Cerebellar cortex (tissue), 1 donor: ENCODE measurements around the gene CEACAM7.
"Not testable (repeated sequence)": the region's sequence is repeated elsewhere in the genome, so short reads cannot be mapped to it uniquely, and the experiment has no call there.

ENCODE experiments used
- DNase-seq: peaks from one replicate; pipeline ENCODE4 v3.0.0-alpha.2; 2015; ENCODE audit warnings: low spot score

Gene CEACAM7

DNA sequence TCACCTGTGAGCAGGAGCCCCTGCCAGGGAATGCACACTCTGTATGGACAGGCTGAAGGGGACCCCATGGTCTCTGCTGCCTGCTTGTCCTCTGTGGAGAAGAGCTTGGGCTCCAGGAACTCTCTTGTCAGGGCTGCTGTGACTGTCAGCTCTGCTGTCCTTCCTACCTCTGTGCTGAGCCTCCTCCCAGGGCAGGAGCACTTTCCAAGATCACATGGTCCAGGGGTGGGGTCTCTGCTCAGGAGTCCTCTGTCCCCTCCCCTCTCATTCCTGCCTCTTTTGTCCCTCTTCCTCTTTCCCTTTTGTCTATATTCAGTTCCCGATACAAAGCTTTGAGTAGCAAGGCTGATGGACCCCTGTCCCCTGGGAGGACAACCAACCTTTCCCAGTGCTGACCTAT, at the start of gene CEACAM7:
Gene CEACAM7 (minus strand): TSS at position 173 of the 400 bp plus-strand sequence. CDS start 105 bp downstream, at position 68.
- no peak for DNase-seq

GRCh38 chr19:41735071-41735600, 47.1 kb upstream of the CEACAM7 start:
- no peak for DNase-seq

- no peak for DNase-seq
Measured at GRCh38 chr19:41734585-41734984, 46.5 kb upstream of the CEACAM7 start.

DNA sequence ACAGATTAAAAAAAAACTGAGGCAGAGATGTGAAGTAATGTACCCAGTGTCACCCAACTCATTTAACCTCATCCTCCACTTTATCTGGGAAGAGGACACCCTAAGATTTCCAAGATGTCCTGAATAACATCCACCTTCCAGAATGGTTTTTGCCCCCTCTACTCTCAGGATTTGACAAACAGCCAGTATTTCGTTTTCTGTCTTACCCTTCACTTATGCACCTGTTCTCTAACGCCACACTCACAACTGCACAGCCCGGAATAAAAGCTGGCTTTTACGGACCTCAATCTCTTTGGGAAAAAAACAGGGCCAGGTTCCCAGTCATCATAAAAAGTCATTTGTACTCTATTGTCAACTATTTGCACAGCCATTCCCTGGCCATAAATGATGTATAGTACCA, 46.1 kb upstream of the CEACAM7 start:
- no peak for DNase-seq

GRCh38 chr19:41726493-41726892, 38.4 kb upstream of the CEACAM7 start:
- DNase-seq: no peak

DNA sequence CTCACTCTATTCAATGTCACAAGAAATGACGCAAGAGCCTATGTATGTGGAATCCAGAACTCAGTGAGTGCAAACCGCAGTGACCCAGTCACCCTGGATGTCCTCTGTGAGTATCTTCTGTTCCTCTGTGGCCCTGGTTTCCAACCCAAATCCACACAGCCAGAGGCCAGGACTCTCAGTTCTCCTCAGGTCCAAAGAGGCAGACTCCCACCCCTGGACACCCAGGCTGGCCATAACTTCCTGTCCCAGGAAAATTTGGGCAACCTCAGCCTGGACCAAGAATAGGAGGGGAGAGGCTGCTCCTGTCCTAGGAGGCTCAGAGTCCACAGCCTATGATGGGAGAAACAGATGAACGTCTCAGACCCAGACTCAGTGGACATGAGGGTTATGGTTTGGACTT, 32.0 kb upstream of the CEACAM7 start:
- no peak for DNase-seq

GRCh38 chr19:41718761-41719160, 30.7 kb upstream of the CEACAM7 start:
- no peak for DNase-seq

DNA sequence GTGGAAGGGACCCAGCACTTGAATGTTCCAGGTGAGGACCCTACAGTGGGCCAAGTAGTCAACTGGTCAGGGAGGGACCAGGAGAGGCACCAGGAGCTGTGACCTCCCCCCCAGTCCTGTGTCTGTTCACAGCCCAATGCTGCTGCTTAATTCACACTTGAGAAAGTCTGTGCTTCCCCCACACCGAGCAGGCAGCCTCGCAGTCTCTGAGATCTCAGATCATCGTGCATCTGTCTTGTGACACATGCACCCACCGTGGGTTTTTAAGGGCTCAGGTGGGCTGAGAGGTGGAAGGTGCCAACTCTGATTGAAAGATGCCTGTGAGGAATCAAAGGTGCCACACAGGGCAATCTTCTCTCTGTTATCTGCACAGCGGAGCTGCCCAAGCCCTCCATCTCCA, 26.5 kb upstream of the CEACAM7 start:
- no peak for DNase-seq

GRCh38 chr19:41711376-41712261, 23.5 kb upstream of the CEACAM7 start:
- peak; percentile 84 for DNase-seq

DNA sequence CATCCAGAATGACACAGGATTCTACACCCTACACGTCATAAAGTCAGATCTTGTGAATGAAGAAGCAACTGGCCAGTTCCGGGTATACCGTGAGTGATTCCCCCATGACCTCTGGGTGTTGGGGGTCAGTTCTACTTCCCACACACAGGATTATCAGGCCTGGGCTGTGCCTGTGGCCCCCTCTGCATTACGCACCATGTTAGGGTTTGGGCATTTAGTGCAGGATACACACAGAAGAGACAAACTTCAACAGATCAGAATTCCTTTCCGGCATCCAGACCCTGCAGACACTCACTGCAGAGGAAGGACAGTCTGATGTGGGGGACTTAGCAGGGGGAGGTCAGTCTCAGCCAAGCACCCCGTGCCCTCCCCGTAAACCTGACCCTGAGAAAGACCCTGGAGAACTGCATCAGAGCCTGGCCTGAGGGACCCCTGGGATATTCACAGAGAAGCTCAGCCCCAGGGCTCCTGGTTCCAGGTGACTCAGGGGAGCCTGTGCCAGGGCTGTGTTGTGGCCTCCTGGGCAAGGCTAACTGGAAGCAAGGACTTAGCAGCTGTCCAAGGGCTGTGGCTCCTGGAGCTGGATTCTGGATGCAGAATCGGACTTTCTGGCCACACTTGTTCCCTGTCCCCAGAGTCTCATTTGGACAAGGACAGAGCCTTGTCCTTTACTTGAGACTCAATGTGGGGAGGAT, 22.0 kb upstream of the CEACAM7 start:
- no peak for DNase-seq

DNA sequence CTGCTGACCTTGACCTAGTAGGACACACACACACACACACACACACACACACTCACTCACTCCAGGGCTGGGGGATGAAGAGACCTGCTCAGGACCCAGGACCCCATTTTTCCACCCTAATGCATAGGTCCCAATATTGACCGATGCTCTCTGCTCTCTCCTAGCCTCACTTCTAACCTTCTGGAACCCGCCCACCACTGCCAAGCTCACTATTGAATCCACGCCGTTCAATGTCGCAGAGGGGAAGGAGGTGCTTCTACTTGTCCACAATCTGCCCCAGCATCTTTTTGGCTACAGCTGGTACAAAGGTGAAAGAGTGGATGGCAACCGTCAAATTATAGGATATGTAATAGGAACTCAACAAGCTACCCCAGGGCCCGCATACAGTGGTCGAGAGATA, 21.4 kb upstream of the CEACAM7 start:
- not testable (repeated sequence) for DNase-seq

- DNase-seq: no peak
Measured at GRCh38 chr19:41708481-41708880, 20.4 kb upstream of the CEACAM7 start, which contains the start of gene CEACAM5. Gene CEACAM5, plus strand, starts transcription at chr19:41708626. Its CDS starts 106 bp downstream, at chr19:41708732.

DNA sequence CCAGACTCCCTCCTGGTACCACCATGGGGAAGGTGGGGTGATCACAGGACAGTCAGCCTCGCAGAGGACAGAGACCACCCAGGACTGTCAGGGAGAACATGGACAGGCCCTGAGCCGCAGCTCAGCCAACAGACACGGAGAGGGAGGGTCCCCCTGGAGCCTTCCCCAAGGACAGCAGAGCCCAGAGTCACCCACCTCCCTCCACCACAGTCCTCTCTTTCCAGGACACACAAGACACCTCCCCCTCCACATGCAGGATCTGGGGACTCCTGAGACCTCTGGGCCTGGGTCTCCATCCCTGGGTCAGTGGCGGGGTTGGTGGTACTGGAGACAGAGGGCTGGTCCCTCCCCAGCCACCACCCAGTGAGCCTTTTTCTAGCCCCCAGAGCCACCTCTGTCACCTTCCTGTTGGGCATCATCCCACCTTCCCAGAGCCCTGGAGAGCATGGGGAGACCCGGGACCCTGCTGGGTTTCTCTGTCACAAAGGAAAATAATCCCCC, 19.9 kb upstream of the CEACAM7 start:
- DNase-seq: no peak

- no peak for DNase-seq
Measured at GRCh38 chr19:41707502-41707812, 19.4 kb upstream of the CEACAM7 start.

- peak; percentile 35 for DNase-seq
Measured at GRCh38 chr19:41706741-41707501, 18.9 kb upstream of the CEACAM7 start.

DNA sequence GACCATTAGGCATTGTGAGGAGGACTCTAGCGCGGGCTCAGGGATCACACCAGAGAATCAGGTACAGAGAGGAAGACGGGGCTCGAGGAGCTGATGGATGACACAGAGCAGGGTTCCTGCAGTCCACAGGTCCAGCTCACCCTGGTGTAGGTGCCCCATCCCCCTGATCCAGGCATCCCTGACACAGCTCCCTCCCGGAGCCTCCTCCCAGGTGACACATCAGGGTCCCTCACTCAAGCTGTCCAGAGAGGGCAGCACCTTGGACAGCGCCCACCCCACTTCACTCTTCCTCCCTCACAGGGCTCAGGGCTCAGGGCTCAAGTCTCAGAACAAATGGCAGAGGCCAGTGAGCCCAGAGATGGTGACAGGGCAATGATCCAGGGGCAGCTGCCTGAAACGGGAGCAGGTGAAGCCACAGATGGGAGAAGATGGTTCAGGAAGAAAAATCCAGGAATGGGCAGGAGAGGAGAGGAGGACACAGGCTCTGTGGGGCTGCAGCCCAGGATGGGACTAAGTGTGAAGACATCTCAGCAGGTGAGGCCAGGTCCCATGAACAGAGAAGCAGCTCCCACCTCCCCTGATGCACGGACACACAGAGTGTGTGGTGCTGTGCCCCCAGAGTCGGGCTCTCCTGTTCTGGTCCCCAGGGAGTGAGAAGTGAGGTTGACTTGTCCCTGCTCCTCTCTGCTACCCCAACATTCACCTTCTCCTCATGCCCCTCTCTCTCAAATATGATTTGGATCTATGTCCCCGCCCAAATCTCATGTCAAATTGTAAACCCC, 17.5 kb upstream of the CEACAM7 start:
- DNase-seq: no peak

GRCh38 chr19:41703602-41704293, 15.7 kb upstream of the CEACAM7 start:
- no peak for DNase-seq

DNA sequence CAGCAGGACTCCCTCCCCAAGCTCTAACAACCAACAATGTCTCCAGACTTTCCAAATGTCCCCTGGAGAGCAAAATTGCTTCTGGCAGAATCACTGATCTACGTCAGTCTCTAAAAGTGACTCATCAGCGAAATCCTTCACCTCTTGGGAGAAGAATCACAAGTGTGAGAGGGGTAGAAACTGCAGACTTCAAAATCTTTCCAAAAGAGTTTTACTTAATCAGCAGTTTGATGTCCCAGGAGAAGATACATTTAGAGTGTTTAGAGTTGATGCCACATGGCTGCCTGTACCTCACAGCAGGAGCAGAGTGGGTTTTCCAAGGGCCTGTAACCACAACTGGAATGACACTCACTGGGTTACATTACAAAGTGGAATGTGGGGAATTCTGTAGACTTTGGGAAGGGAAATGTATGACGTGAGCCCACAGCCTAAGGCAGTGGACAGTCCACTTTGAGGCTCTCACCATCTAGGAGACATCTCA, 14.1 kb upstream of the CEACAM7 start:
- no peak for DNase-seq

GRCh38 chr19:41701401-41702075, 13.5 kb upstream of the CEACAM7 start:
- no peak for DNase-seq
